ENCODE results near the gene AARS2.

The AARS2 gene

GRCh38 chr6:44284121-44284520, 29.0 kb downstream of the AARS2 start:
- H3K27ac ChIP-seq (ENCODE audit: low read length) = no peak overlapping the region
- no peak overlapping the region for H3K9ac ChIP-seq (ENCODE audit: low read depth, low read length)
- H3K36me3 ChIP-seq (ENCODE audit: insufficient read depth, low read length) = no peaks in the 10 kb centered on the region
- H3K4me3 ChIP-seq (ENCODE audit: low read depth in 1 of 2, low read length in 2 of 2) = no peak overlapping the region
- peaks cover 14% of the 10 kb centered on the region for H3K27me3 ChIP-seq (ENCODE audit: insufficient read depth, low read length, poor library complexity)
- no peak overlapping the region for H2AFZ ChIP-seq (ENCODE audit: low read depth, low read length)
- H3K4me1 ChIP-seq (ENCODE audit: insufficient read depth, low read length) = no peaks in the 10 kb centered on the region
- ATAC-seq (ENCODE audit: insufficient read depth, low read depth) = no peak
- peaks cover 17% of the 10 kb centered on the region for H4K20me1 ChIP-seq (ENCODE audit: insufficient read depth, low read length)
- H3K4me2 ChIP-seq (ENCODE audit: insufficient read depth, low read length) = no peak overlapping the region
- no peaks in the 10 kb centered on the region for H3K9me3 ChIP-seq (ENCODE audit: insufficient read depth, low read length, severe bottlenecking)
- TF ChIP-seq CTCF (IDR thresholded peaks at IDR 0.05; ENCODE audit: borderline replicate concordance, extremely low read depth, low read length, poor library complexity, severe bottlenecking) (no peak), EZH2 (IDR thresholded peaks at IDR 0.05; ENCODE audit: borderline replicate concordance, low read depth, low read length, severe bottlenecking) (no peak)
- H3K79me2 ChIP-seq (ENCODE audit: insufficient read depth, low read length) = no peaks in the 10 kb centered on the region
- no peak for DNase-seq

- TF ChIP-seq EZH2 (IDR thresholded peaks at IDR 0.05; ENCODE audit: borderline replicate concordance, low read depth, low read length, severe bottlenecking) (no peak), CTCF (IDR thresholded peaks at IDR 0.05; ENCODE audit: borderline replicate concordance, extremely low read depth, low read length, poor library complexity, severe bottlenecking) (no peak)
- 0 out of 2 replicates have a peak, but pooled peaks cover 13% of the 10 kb centered on the region for H4K20me1 ChIP-seq (ENCODE audit: insufficient read depth, low read length)
- H3K79me2 ChIP-seq (ENCODE audit: insufficient read depth, low read length) = no peaks in the 10 kb centered on the region
- peaks cover 6% of the 10 kb centered on the region for H3K27me3 ChIP-seq (ENCODE audit: insufficient read depth, low read length, poor library complexity)
- H3K9me3 ChIP-seq (ENCODE audit: insufficient read depth, low read length, severe bottlenecking) = no peaks in the 10 kb centered on the region
- no peak overlapping the region for H2AFZ ChIP-seq (ENCODE audit: low read depth, low read length)
- H3K4me2 ChIP-seq (ENCODE audit: insufficient read depth, low read length) = no peak overlapping the region
- H3K4me1 ChIP-seq (ENCODE audit: insufficient read depth, low read length) = no peaks in the 10 kb centered on the region
- no peak overlapping the region for H3K27ac ChIP-seq (ENCODE audit: low read length)
- no peak overlapping the region for H3K4me3 ChIP-seq (ENCODE audit: low read depth in 1 of 2, low read length in 2 of 2)
- no peaks in the 10 kb centered on the region for H3K36me3 ChIP-seq (ENCODE audit: insufficient read depth, low read length)
- no peak for DNase-seq
- 0 out of 3 replicates have a peak, but pooled peaks have one; percentile 29 for ATAC-seq (ENCODE audit: insufficient read depth, low read depth)
- H3K9ac ChIP-seq (ENCODE audit: low read depth, low read length) = no peak overlapping the region
Measured at GRCh38 chr6:44278774-44279697, 34.1 kb downstream of the AARS2 start.

- Histone ChIP-seq H3K36me3 (ENCODE audit: insufficient read depth, low read length) (no peaks in the 10 kb centered on the region), H3K79me2 (ENCODE audit: insufficient read depth, low read length) (no peaks in the 10 kb centered on the region), H3K9me3 (ENCODE audit: insufficient read depth, low read length, severe bottlenecking) (no peaks in the 10 kb centered on the region), H3K4me2 (ENCODE audit: insufficient read depth, low read length) (no peak overlapping the region), H3K9ac (ENCODE audit: low read depth, low read length) (no peak overlapping the region), H3K4me3 (ENCODE audit: low read depth in 1 of 2, low read length in 2 of 2) (no peak overlapping the region), H3K27ac (ENCODE audit: low read length) (no peak overlapping the region), H4K20me1 (ENCODE audit: insufficient read depth, low read length) (0 out of 2 replicates have a peak, but pooled peaks cover 13% of the 10 kb centered on the region), H3K4me1 (ENCODE audit: insufficient read depth, low read length) (no peaks in the 10 kb centered on the region), H2AFZ (ENCODE audit: low read depth, low read length) (no peak overlapping the region), H3K27me3 (ENCODE audit: insufficient read depth, low read length, poor library complexity) (peaks cover 6% of the 10 kb centered on the region)
- no peak for ATAC-seq (ENCODE audit: insufficient read depth, low read depth)
- TF ChIP-seq EZH2 (IDR thresholded peaks at IDR 0.05; ENCODE audit: borderline replicate concordance, low read depth, low read length, severe bottlenecking) (no peak), CTCF (IDR thresholded peaks at IDR 0.05; ENCODE audit: borderline replicate concordance, extremely low read depth, low read length, poor library complexity, severe bottlenecking) (no peak)
- DNase-seq = no peak
Measured at GRCh38 chr6:44278315-44278714, 34.8 kb downstream of the AARS2 start.
